AG10803 (cell line): ENCODE results near the gene IGF2.

Source experiments
- DNase-seq: peaks from one replicate; pipeline ENCODE4 v3.0.0; 2010; ENCODE audit warnings: low read depth
- H3K4me3 ChIP-seq: 2 replicates; pipeline ENCODE4 v1.5.1; 2011; ENCODE audit warnings: mild to moderate bottlenecking, low read length, control low read depth
- CTCF ChIP-seq: conservative IDR thresholded peaks from 2 replicates; pipeline ENCODE4 v1.5.1; 2011; ENCODE audit warnings: mild to moderate bottlenecking, low read length, control low read depth, inconsistent platforms

The IGF2 gene

GRCh38 chr11:2100361-2101170 is 38.6 kb downstream of the IGF2 start:
- TF ChIP-seq CTCF, result no peak
- DNase-seq, result no peak
- H3K4me3 ChIP-seq, result no peak overlapping the region

- TF ChIP-seq CTCF, result no peak
- no peak for DNase-seq
- H3K4me3 ChIP-seq, result no peak overlapping the region
Measured at GRCh38 chr11:2099516-2100349, 39.5 kb downstream of the IGF2 start.

GRCh38 chr11:2098691-2099515 is 40.3 kb downstream of the IGF2 start:
- H3K4me3 ChIP-seq, result no peak overlapping the region
- DNase-seq, result no peak
- TF ChIP-seq CTCF, result no peak

GRCh38 chr11:2097998-2098690 is 41.0 kb downstream of the IGF2 start:
- H3K4me3 ChIP-seq, result no peak overlapping the region
- DNase-seq, result no peak
- no peak for TF ChIP-seq CTCF

- TF ChIP-seq CTCF, result no peak
- H3K4me3 ChIP-seq, result no peak overlapping the region
- peak; percentile 93 for DNase-seq
Measured at GRCh38 chr11:2097356-2097997, 41.7 kb downstream of the IGF2 start.

GRCh38 chr11:2096919-2097301 is 42.3 kb downstream of the IGF2 start:
- no peak overlapping the region for H3K4me3 ChIP-seq
- no peak for TF ChIP-seq CTCF
- peak; percentile 14 for DNase-seq
